GM04504 (cell line): ENCODE measurements around the gene FTMT.
"Not testable (repeated sequence)": the region's sequence is repeated elsewhere in the genome, so short reads cannot be mapped to it uniquely, and the experiment has no call there.

Source experiments
- DNase-seq: peaks from one replicate; pipeline ENCODE4 v3.0.0-alpha.2; 2012; ENCODE audit warnings: low read depth

Gene FTMT

GRCh38 chr5:121851643-121852574 is at the start of gene FTMT:
Gene FTMT, plus strand, starts transcription at chr5:121851882. Its CDS starts 82 bp downstream, at chr5:121851964.
- DNase-seq, result no peak

DNA sequence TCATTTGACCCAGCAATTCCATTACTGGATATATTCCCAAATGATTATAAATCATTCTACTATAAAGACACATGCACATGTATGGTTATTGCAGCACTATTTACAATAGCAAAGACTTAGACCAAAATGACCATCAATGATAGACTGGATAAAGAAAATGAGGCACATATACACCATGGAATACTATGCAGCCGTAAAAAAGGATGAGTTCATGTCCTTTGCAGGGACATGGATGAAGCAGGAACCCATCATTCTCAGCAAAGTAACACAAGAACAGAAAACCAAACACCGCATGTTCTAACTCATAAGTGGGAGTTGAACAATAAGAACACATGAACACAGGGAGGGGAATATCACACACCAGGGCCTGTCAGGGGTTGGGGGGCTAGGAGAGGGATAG is 46.4 kb upstream of the FTMT start:
- DNase-seq, result not testable (repeated sequence)

- DNase-seq, result peak; percentile 16
Observed at GRCh38 chr5:121805911-121806310, 45.8 kb upstream of the FTMT start.

- DNase-seq, result no peak
Observed at GRCh38 chr5:121816164-121816563, 35.5 kb upstream of the FTMT start.

- DNase-seq, result no peak
Observed at GRCh38 chr5:121819682-121820261, 31.9 kb upstream of the FTMT start.

- no peak for DNase-seq
Observed at GRCh38 chr5:121833617-121834016, 18.1 kb upstream of the FTMT start.

- no peak for DNase-seq
Observed at GRCh38 chr5:121834021-121834420, 17.7 kb upstream of the FTMT start.

DNA sequence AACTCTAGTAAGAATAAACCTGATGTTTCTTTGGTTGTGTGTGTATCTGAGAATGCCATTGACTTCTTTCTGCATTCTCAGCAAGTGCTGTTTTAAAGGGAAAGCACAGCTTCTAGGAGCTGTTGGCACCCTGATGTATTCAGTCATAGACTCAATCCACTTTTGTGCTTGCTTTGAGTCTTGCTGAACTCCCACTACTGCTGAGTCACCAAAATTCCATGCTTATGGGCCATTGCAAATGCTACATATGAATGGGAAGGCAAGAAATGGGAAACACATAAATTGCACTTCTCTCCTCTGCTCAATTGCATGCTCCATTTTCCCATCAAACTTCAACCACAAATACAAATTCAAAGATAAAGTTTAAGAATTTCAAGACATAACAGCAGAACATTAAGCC is 9.8 kb upstream of the FTMT start:
- DNase-seq, result no peak

DNA sequence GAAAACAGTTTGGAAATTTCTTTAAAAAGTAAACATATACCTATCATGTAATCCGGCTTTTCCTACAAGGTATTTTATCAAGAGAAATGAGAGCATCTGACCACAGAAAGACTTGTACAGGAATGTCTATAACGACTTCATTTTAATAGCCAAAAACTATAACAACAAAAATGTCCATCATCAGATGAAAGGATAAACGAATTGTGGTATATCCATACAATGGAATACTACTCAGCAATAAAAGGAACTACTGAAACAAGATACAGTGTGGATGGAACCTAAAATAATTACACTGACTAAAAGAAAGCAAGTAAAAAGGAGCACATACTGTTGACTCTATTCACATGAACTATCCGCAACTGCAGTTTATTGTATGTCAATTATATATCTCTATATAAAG is 1.4 kb upstream of the FTMT start:
- DNase-seq, result no peak

DNA sequence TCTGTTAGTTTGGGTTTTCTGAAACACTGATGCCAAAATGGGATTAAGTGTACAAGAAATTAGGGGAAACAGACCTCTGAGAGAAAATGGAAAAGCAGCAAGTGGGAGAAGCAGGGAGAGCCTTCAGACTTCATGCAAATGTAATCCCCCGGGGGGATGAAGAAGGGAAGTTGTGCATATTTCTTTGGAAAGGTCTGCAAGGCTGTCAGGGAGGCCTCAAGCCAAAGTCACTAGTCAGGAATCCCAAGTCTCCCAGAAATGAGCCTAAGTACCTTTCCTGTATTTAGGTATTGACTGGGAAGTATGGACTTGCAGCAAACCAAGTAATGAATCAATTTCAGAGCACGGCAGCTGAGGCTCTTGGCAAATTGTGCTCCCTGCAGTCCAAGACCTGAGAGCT is 2.2 kb downstream of the FTMT start:
- no peak for DNase-seq

DNA sequence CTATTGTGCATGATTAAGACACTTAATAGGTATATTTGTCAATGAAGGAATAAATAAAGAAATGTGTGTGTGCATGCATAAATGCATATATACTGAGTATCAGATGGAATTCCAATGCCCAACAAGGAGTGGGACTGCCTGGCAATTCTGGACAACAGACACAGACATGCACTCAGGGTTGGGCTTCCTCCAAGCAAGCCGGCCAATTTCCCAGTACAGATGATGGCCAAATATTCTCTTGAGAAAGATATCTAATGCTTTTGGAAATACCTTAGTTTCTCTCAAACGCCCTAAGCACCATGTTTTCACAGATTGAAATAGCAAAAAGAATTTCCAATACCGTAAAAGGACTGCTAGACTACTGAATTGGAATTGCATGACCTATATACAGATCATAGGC is 11.1 kb downstream of the FTMT start:
- DNase-seq, result no peak

GRCh38 chr5:121863753-121864285 is 12.1 kb downstream of the FTMT start:
- no peak for DNase-seq

DNA sequence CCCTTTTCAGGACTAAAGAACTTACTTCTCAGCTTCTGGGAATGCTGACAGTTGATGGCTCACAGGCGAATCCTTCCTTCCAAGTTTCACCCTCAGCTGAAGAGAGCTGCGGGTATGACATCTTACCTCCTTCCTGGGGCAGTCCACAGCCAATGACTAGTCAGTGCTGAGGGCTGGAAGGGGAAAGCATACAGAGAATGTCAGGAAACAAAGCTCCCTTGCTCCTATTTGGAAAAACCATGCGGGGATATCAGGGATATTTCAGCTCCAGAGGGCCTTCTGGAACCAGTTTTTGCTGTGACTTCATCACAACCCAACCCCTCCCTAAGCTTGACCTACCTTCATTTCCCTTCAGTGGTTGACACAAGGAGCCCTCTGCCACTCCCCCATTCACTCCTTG is 15.7 kb downstream of the FTMT start:
- DNase-seq, result no peak

GRCh38 chr5:121870489-121870888 is 18.8 kb downstream of the FTMT start:
- DNase-seq, result no peak

DNA sequence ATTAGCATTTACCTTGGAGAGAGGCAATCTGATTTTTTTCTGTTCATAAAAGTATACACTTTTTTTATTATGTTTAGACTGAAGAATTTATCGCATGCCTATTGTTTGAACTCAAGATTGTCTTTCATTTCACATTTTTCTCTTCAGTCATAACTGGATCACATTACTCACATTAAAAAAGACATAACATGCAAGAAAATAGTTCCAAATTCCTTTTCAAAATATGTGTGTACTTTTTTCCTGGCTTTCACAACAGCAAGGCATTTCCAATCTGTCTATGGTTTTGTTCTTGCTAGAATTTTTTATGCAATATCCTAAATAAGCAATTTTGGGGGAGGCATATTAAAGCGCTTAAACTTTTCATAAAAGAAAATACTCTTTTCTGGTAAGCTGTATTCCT is 21.2 kb downstream of the FTMT start:
- no peak for DNase-seq

DNA sequence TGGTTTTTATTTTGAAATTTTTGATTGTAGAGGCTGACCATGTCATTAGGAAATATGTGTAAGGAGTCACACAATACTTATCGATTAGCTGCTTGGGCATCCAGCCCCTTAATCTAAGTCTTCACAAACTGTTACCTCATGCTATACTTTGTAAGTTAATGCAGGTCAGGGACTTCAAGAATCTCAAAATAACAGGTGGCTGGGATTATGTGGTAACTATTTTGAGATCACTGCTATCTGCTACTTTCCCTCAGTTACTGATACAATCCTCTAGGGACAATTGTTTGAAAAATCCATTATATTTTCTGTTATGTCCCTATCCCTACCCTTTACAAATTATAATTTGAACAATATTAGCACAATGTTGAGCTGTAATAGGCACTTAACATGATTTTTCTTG is 21.7 kb downstream of the FTMT start:
- DNase-seq, result no peak

- no peak for DNase-seq
Observed at GRCh38 chr5:121885630-121886029, 33.9 kb downstream of the FTMT start.

DNA sequence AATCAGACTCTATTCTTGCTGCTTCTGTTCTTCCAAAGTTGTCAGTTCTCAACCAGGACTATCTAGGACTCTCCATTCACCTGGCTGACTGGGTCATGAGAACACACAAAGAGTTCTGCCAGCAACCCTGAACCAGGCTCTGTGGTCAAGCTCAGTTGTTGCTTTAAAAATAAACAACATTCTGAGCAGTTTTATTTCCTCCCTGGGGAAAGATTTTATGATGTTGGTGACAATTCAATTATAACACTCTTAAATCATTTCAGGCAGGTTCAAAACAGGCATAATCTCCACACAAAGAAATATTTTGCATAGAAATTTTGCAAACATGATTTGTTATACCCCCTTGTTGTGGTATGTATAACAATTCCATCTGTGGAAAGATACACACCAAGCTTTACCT is 36.0 kb downstream of the FTMT start:
- DNase-seq, result no peak

DNA sequence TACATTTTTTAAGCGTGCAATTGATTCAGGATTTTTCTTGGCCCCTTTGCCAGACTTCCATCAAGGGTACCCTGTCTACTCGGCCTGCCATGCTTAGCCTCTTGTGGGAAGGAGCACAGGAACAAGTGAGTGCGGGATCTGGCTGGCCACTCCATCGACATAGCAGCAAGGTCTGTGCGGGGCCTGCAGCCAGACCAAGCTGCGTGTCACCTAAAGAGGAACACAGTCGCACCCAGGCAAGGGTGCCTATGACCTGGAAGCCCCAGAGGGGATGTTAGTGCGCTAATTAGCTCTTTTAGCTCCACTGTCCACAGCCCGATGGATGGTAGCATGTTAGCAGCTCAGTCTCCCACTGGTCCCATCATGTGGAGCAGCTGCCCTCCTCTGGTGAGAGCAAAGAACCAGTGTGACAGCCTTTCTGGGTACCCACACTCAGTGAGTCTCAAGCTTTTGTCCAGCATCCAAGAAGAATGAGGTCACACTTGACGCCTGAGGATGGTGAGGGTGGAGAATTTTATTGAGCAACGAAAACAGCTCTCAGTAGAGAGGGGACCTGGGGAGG is 38.7 kb downstream of the FTMT start:
- no peak for DNase-seq

- DNase-seq, result no peak
Observed at GRCh38 chr5:121897341-121897740, 45.7 kb downstream of the FTMT start.

- DNase-seq, result no peak
Observed at GRCh38 chr5:121899346-121899745, 47.7 kb downstream of the FTMT start.
